AG10803 (cell line): ENCODE measurements around the gene CMIP.

Experiments
- DNase-seq: peaks from one replicate; pipeline ENCODE4 v3.0.0; 2010; ENCODE audit warnings: low read depth
- H3K4me3 ChIP-seq: 2 replicates; pipeline ENCODE4 v1.5.1; 2011; ENCODE audit warnings: mild to moderate bottlenecking, low read length, control low read depth
- TF ChIP-seq, protein P1 (sequence below): conservative IDR thresholded peaks from 2 replicates; pipeline ENCODE4 v1.5.1; 2011; ENCODE audit warnings: mild to moderate bottlenecking, low read length, control low read depth, inconsistent platforms

The CMIP gene

GRCh38 chr16:81617021-81617346, 172.4 kb downstream of the CMIP start:
- H3K4me3 ChIP-seq = no peak overlapping the region
- TF ChIP-seq, protein P1, sequence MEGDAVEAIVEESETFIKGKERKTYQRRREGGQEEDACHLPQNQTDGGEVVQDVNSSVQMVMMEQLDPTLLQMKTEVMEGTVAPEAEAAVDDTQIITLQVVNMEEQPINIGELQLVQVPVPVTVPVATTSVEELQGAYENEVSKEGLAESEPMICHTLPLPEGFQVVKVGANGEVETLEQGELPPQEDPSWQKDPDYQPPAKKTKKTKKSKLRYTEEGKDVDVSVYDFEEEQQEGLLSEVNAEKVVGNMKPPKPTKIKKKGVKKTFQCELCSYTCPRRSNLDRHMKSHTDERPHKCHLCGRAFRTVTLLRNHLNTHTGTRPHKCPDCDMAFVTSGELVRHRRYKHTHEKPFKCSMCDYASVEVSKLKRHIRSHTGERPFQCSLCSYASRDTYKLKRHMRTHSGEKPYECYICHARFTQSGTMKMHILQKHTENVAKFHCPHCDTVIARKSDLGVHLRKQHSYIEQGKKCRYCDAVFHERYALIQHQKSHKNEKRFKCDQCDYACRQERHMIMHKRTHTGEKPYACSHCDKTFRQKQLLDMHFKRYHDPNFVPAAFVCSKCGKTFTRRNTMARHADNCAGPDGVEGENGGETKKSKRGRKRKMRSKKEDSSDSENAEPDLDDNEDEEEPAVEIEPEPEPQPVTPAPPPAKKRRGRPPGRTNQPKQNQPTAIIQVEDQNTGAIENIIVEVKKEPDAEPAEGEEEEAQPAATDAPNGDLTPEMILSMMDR = no peak
- no peak for DNase-seq

DNA sequence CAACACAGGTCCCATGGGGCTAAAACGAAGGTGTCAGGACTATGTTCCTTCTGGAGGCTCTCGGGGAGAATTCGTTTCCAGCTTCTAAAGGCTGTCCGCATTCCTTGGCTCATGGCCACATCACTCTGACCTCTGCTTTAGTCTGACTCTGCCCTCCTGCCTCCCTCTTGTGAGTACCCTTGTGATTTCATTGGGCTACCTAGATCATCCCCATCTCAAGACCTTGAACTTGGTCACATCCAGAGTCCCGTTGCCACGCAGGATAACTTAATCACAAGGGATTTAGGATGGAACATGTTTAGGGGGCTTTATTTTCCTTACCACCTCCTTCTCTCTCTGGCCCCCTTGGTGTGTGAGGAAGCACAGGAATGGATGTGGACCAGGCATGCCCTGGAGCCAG, 173.6 kb downstream of the CMIP start:
- no peak overlapping the region for H3K4me3 ChIP-seq
- TF ChIP-seq, protein P1 = no peak
- DNase-seq = no peak

GRCh38 chr16:81618661-81619060, 174.1 kb downstream of the CMIP start:
- TF ChIP-seq, protein P1 = no peak
- H3K4me3 ChIP-seq = no peak overlapping the region
- DNase-seq = no peak

- H3K4me3 ChIP-seq = no peak overlapping the region
- DNase-seq = no peak
- TF ChIP-seq, protein P1 = no peak
Observed at GRCh38 chr16:81620029-81620428, 175.4 kb downstream of the CMIP start.

GRCh38 chr16:81620796-81621195, 176.2 kb downstream of the CMIP start:
- TF ChIP-seq, protein P1 = no peak
- no peak for DNase-seq
- no peak overlapping the region for H3K4me3 ChIP-seq

- TF ChIP-seq, protein P1 = no peak
- H3K4me3 ChIP-seq = no peak overlapping the region
- no peak for DNase-seq
Observed at GRCh38 chr16:81621496-81621895, 176.9 kb downstream of the CMIP start.

- no peak overlapping the region for H3K4me3 ChIP-seq
- TF ChIP-seq, protein P1 = peak; percentile 64
- DNase-seq = peak; percentile 54
Observed at GRCh38 chr16:81623365-81624102, 178.9 kb downstream of the CMIP start.
